SIG-M5 (cell line): ENCODE results near the gene SCIN.
"Not testable (repeated sequence)": the region's sequence is repeated elsewhere in the genome, so short reads cannot be mapped to it uniquely, and the experiment has no call there.

Source experiments
- DNase-seq: peaks from one replicate; lab custom pipeline; 2025; lab: John Stamatoyannopoulos, UW

SCIN gene

DNA sequence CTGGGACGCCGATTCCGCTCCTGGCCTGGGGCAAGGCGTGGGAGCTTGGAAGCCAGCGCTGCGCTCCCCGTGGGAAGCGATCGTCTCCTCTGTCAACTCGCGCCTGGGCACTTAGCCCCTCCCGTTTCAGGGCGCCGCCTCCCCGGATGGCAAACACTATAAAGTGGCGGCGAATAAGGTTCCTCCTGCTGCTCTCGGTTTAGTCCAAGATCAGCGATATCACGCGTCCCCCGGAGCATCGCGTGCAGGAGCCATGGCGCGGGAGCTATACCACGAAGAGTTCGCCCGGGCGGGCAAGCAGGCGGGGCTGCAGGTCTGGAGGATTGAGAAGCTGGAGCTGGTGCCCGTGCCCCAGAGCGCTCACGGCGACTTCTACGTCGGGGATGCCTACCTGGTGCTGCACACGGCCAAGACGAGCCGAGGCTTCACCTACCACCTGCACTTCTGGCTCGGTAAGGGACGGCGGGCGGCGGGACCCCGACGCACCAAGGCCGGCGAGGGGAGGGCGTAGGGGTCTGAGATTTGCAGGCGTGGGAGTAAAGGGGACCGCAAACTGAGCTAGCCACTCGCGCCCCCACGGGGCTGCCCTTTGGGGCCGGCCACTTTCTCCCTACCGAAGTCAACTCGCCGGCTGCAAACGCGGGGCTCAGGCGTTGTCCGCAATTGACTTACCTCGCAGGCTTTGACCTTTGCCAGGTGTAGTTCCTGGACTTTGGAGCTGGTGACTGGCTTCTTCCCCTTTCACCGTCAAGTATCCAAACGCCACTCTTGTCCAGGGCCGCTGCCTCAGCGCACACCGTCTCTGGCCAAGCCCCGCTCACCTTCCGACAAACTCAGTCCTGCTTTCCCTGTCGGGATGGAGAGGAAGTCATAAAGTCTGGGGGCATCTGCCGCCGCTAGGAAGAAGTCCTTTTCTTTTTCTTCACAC lies at the start of gene SCIN:
TSS of gene SCIN (plus strand) at position 187 of the 928 bp plus-strand sequence. CDS start at position 254, 67 bp downstream.
- no peak for DNase-seq

DNA sequence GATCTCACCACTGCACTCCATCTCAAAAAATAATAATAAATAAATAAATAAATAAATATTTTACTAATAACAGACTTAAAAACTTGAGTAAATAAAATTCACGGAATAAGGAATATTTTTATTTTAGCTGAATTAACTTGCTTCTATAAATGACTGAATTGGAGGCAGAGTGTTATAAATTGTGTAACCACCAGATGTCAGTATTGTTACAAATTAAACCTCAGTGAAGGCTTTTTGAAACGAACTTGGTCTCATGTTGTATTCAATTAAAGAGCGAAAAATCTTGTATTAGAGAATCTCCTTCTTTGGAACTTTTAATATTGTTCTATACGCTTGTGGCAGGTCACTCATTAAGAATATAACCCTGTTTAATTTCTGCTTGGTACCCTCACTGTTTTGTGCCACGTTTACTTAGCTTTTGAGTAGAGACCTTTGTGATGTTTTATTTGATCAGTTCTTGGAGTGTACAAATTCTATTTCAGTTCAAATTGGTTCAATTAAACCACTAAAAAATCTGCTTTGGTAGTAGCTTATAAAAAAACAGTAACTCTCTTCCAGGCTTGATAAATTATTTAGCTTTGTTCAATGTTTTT lies 45.6 kb upstream of the SCIN start:
- no peak for DNase-seq

DNA sequence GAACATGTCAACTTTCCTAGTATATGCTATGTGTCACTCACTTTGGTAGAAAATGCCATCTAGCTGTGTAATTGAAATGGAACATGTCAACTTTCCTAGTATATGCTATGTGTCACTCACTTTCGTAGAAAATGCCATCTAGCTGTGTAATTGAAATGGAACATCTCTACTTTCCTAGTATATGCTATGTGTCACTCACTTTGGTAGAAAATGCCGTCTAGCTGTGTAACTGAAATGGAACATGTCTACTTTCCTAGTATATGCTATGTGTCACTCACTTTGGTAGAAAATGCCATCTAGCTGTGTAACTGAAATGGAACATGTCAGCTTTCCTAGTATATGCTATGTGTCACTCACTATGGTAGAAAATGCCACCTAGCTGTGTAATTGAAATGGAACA lies 43.8 kb upstream of the SCIN start:
- DNase-seq: not testable (repeated sequence)

DNA sequence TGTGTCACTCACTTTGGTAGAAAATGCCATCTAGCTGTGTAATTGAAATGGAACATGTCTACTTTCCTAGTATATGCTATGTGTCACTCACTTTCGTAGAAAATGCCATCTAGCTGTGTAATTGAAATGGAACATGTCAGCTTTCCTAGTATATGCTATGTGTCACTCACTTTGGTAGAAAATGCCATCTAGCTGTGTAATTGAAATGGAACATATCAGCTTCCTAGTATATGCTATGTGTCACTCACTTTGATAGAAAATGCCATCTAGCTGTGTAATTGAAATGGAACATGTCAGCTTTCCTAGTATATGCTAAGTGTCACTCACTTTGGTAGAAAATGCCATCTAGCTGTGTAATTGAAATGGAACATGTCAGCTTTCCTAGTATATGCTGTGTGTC lies 42.9 kb upstream of the SCIN start:
- DNase-seq: not testable (repeated sequence)

DNA sequence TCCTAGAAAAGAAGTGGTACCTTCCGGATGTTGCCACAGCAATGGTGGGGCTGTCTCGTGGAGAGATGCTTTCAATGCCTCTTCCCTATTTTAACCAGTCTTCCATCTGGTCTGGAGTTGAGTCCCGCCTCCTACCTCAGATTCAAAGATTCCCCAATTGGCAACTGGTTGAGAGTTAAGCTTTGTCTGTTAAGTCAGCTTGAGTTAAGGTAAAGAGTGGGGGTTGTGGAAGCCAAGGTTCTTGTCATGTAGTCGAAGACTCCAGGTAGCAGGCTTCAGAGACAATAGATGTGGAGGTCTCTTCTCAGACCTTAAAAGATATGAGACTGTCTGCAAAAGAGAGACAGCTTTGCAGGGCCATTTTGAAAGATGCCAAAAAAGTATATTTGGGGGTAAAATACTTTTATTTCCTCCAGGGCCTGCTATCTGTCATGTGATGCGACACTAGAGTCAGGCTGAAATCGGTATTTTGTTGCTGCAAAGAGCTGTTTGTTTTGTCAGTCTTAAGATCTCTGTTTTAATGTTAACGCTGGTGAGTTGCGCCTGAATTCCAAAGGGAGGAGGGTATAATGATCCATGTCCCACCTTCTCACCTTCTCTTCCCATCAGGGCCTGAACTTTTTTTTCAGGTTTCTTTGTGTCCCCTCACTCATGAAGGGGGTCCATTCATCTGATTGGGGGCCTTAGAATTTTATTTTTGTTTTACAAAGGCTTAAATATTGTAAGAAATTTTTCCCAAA lies 40.4 kb upstream of the SCIN start:
- no peak for DNase-seq

DNA sequence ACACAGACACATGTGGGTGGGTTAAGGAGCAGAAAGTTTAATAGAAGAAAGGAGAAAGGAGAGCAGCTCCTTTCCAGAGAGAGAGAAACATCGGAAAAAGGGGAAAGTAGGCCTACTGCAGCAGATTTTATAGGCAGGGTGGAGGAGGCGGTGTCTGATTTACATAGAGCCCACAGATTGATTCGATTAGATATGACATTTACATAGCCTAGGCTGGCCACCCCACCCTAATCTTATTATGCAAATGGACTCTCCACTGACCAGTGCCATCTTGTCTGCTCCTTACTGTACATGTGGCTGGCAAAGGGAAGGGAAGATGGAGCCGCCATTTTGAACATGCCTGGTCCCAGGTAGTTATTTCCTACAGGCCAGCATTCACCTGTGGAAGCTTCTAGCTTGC lies 38.7 kb upstream of the SCIN start:
- no peak for DNase-seq

DNA sequence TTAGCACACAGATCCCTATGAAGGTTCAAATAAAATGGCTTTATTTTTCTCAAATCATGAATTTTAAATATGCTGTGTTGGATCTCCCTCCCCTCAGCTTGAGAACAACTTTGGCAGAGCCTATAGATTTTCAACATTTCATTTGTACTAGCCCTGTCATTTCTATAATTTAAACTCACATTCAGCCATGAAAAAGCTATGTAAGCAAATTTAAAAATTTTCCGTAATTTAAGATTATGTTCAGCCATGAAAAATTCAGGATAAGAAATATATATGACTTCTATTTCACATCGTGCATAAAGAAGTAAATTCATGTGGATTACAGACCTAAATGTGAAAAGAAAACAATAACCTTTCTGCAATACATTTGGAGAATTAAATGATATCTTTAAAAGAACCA lies 36.5 kb upstream of the SCIN start:
- no peak for DNase-seq

DNA sequence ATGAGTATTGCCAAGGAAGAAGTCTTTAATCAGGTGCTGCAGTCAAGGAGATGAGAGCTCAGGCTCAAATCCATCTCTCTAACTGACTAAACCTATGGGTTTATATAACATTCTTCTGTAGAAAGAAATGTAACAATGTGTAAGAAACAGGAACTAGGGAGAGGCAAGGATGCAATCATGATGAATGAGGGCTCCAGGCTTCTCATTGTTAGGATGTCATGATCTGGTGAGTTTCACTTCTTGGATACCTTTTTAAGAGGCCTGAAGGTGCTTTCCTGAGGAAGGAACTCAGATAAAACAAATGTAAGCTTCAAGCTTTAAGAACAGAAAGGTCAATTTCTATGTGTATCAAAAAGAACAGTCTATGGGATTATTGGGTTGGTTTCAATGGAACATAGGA lies 30.8 kb upstream of the SCIN start:
- DNase-seq: no peak

DNA sequence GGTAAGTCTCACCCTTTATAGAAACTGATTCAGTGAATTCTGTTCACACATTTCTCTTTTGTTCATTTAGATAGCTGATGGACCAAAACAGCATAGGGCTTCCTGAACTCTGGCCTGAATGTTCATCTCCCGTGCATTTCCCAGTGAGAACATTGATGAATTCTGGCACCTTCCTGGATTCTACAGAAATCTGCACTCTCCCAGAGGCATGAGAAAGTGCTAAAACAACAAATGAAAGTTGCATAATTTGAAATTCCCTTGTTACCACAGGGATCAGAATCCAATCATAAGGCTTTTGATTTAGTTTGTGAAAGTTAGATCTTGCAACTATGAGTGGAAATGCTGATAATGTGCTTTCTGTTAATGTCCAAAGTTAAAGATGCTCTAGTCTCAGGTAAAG lies 29.7 kb upstream of the SCIN start:
- DNase-seq: no peak

DNA sequence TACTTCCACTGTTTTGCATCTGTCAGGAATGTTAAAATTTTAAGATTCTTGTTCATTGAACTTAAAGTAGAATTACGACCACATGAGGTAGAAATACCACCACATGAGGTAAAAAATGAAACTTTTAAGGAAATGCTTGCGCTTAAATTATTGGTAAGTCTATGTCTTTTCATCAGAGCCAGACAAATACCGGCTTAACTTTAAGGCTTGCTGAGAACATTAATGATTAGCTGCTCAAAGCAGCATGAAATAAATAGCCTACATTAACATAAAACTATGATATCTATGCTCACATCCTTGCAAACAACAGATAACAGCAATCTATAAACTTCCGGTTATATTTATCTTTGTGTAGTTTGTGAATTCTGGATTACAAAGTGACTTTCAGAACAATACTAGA lies 26.9 kb upstream of the SCIN start:
- no peak for DNase-seq

DNA sequence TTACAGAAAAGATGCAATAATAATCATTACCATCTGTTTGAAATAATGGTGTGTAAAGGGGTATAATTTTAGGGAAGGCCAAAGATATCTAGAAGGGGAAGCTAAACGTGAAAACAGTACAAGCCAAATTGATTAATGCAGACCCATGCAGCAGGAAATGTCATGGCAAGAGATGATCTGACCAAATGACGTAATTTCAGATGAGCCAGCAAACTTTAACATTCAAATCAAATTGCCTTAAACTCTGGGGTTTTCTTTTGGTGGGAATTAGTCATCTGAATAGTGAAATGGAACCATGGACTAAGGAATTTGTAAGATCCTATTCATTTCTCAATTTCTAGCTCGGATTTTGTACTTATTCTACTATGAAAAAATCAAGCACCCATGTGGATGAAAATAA lies 21.4 kb upstream of the SCIN start:
- DNase-seq: no peak

DNA sequence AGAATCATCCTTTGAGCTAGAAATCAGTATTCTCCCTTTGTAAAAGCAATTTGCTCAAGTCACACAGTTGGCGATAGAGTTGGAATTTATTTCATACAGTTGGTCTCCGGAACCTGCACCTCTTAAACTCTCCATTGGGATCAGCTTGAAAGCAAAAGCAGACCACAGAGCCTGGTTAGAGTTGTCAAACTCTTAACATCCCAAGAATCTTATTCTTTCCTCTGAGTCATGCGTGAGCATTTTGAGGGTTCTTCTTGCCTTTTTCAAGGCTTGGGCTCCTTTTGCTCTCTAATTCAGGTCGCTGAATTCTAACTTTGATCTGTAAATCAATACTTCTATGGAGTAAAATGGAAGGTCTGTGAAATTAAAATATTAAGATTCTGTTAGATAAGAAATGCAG lies 19.6 kb upstream of the SCIN start:
- no peak for DNase-seq

DNA sequence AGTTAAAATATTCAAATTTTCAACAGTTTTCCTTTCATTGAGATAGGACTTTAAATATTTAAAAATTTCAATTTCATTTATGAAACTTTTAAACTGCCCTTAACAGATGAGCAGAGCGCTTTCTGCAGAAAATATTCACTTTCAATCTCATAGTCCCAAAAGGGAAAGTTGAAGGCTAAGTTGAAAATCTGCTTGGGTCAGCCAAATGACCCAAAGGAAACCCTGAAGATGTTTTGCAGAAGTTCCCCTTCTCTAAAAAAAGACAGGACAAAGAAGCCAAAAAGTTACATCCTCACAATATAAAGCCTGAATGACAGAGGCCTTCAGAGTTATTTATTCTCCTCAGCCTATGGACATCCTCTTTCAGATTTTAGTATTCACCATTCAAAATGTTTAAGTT lies 17.6 kb upstream of the SCIN start:
- no peak for DNase-seq

DNA sequence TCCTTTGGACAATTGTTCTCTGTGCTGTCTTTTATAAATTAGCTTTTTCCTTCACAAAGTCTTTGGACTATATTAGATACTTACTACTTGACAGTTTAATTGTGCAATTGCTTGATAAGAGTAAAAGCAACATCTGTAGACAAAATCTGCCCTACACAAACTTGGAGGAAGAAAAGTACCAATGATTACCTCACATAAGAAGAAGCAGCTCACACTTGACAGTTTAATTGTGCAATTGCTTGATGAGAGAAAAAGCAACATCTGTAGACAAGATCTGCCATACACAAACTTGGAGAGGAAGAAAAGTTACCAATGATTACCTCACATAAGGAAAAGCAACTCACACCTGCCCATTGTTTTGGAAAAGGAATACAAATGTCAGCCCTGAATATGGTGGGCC lies 17.1 kb upstream of the SCIN start:
- no peak for DNase-seq

DNA sequence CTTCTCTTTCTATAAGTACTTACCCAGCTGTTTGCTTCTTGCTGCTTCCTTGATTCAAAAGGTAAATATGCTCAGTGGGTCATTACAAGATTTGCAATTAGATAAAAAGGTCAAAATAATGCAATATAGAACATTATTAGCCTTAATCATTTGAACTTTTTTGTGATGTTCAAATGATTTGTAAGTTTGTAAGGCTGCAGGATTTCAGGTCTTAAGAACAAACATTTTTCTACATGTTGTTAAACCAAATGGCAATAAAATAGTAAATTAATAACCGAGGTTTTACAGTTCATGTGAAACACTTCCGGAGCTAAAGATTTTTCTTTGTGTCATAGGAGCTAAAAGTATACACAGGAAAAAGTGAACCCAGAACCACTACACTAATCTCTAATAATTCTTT lies 16.2 kb upstream of the SCIN start:
- no peak for DNase-seq

DNA sequence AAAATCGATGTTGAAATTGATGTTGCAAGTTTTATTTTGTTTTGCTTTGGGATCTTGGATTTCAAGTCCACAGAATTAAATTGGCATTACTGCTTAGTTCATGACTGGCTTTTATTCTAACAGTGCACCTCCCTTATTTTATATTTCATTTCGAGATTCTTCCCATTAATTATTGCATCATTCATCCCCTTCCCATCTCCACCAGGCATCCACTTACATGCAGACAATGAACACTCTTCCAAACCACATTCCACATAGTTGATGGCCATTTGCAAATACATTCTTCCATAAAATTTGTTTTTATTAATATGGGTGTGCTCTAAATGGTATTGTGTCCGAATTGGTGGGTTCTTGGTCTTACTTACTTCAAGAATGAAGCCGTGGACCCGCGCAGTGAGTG lies 15.6 kb upstream of the SCIN start:
- no peak for DNase-seq

DNA sequence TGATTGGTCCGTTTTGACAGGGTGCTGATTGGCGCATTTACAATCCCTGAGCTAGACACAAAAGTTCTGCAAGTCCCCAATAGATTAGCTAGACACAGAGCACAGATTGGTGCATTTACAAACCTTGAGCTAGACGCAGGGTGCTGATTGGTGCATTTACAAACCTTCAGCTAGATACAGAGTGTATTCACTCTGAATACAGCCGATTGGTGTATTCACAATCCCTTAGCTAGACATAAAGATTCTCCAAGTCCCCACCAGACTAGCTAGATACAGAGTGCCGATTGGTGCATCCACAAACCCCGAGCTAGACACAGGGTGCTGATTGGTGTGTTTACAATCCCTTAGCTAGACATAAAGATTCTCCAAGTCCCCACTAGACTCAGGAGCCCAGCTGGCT lies 14.8 kb upstream of the SCIN start:
- not testable (repeated sequence) for DNase-seq

DNA sequence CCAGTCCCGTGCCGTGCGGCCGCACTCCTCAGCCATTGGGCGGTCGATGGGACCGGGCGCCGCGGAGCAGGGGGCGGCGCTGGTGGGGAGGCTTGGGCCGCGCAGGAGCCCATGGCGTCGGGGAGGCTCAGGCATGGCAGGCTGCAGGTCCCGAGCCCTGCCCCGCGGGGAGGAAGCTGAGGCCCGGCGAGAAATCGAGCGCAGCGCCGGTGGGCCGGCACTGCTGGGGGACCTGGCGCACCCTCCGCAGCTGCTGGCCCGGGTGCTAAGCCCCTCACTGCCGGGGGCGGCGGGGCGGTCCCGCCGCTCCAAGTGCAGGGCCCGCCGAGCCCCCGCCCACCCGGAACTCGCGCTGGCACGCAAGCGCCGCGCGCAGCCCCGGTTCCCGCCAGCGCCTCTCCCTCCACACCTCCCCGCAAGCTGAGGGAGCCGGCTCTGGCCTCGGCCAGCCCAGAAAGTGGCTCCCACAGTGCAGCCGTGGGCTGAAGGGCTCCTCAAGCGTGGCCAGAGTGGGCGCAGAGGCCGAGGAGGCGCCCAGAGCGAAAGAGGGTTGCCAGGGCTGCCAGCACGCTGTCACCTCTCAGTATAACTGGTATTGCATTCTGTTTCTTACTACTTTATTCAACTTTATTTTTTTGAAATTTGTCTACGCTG lies 14.3 kb upstream of the SCIN start:
- DNase-seq: not testable (repeated sequence)

DNA sequence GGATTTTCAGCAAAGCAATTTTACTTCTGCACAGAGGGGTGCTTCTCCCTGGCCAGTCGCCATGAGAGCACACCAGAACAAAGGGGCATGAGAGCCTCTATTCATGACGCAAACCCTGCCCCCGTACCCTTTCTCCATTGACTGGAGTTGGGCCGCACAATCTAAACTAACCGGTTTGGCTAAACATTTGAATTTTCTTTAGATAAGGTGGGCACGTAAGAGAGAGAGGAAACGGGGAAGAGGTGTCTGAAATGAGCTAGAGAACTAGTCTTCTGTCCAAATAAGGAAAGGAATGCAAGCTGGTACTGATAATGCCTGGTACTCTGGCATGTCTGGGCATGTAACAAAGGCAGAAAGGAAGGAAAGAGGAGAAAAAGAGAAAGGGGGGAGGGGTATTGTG lies 13.2 kb upstream of the SCIN start:
- no peak for DNase-seq

DNA sequence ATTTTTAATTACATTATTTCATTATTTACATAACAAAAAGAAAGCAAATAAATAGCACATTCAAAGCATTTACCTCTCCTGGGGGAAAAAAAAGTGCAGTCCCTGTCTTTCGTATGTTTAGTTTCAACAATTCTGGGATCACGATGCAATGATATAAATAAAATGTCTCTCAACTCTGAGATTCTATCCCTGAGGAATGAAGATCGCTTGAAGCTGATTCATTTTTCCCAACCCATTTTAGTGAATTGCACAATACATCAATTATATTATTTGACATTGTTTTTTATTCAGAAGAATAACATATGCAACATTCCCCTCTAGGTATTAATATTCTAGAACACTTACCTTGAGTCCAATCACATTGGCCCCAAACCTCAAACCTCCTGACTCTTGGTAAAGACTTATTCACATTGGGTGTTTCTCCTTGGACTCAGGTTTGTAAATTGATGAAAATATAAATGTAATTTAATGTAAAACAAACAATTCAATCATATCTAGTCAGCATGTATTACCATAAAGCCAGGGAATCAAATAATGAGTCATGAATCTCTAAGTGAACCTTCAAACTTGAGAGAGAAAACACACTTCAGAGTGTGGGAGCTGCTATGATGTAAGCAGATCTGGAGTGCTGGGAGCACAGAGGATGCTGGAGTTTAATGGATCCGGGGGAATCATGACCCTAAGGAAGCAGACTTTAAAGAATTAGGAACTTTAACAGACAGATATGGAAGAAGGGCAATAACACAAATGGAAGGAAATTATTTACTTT lies 5.3 kb upstream of the SCIN start:
- DNase-seq: no peak

DNA sequence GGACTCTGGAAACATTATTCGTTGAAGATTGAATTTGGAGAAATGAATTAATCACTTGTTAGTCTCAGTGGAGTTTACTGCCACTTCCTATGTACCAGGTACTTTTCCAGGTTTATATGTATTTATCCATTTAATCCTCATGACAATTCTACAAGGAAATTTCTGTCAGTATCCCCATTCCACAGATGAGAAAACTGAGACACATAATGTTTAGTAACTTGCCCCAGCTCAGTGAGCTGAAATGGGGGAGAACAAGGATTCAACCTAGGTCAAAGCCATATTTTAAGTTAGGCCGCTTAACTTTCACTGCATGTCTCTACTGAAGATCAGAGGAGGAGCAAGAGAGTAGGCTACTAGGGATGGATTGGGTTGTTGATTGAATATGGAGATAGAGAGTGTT lies 4.6 kb upstream of the SCIN start:
- DNase-seq: no peak

DNA sequence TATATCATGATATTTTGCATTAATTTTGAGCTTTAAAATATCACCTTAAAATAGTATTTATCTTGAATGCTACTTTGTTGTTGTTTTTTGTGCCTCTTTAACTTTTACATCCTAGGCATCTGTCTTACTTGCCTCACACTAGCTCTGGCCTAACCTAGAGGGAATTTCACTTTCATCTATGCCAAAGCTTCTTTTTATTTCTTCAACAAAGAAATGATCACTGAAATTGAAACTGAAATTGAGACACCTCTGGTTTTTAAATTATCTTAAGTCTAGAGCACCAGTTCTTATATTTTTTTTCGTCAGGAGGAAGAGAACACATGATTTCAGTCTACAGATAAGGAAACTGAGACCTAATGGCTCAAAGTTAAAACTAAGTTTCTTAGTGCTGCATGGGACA lies 3.5 kb upstream of the SCIN start:
- DNase-seq: no peak
